Fibroblast of the conjunctiva (primary cell): ENCODE data around the gene CALML6.
A peak's percentile ranks its signal among the peaks of the same experiment; 100 is the strongest.

Source experiments
- DNase-seq: peaks from one replicate; pipeline ENCODE4 v3.0.0-alpha.2; 2010; ENCODE audit warnings: low read depth

Gene CALML6

DNA sequence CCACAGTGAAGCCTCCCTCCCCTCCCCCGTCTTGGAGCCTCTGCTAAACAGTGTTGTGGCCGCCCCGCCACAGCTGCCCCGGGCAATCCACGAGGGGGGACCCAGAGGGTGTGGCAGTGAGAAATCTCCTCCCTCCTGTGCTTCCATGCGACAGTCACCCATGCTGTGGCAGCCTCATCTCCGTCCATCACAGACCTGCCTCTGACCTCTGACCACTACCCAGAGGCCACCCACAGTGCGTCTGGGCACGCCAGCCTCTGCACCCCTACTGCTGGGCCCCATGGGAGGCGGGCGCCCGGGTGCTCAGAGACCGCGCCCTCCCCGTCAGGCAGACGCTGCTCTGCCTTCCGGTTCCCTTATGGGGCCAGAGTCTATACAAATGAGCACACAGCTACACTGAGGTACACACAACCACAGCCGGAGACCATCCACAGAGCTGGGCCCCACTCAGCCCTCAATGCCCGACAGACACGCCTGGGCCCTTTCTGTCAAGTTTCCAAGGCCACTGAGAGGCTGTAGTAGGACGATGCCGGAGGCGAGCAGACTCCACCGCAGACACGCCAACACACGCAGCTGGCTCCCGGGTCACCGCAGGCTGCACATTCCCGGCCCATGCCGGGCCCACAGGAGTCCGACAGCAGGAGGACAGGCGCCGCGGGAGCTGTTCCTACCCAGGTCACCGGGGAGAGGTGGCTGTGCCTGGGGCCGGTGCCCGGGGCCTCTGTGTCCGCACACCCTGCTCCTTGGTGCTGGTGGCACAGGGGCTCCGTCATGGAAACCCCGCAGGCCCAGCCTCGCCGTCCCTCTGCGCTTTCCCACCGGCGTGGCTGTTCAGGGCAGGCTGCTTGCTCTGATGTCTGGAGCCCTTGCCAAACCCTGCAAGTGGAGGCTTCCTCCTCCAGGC lies 27.9 kb downstream of the CALML6 start:
- no peak for DNase-seq

- no peak for DNase-seq
Measured at GRCh38 chr1:1943834-1944570, 28.9 kb downstream of the CALML6 start.

DNA sequence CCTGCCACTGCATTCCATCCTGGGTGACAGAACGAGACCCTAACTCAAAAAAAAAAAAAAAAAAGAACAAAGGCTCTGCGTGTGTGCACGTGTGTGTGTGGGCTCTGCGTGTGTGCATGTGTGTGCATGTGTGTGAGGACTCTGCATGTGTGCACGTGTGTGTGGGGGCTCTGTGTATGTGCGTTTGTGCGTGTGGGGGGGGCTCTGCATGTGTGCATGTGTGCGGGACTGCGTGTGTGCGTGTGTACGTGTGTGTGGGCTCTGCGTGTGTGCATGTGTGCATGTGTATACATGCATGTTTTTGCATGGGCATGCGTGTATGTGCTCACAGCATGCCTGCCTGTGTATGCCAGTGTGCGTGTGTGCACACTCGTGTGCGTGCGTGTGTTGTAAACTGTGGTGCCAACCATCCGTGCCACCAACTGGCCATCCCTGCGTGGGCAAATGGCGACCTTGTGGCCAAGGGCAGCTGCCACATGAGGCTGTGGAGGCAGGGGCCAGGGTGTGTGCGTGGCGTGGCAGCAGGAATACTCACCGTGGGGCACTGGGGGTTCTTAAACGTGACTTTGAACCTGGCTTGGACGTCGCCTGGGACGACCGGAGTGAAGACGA lies 30.8 kb downstream of the CALML6 start:
- no peak for DNase-seq

DNA sequence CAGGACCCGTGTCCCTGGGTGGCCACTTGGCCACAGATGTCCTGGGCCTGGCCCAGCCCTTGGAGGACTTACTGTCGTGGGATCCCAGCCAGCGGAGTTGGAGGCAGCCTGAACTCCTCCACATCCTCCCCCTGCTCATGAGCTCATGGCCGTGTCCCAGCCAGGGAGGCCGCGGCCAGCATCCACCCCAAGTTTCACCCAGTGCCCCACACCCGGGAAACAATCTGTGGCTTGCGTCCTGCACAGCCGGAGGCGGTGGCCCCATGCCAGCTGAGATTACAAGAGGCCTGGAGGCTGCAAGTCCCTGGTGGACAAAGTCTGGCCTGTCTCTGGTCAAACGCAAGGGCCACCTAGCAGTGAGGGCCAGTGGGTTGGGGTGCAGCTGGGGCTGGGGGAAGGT lies 31.5 kb downstream of the CALML6 start:
- no peak for DNase-seq

DNA sequence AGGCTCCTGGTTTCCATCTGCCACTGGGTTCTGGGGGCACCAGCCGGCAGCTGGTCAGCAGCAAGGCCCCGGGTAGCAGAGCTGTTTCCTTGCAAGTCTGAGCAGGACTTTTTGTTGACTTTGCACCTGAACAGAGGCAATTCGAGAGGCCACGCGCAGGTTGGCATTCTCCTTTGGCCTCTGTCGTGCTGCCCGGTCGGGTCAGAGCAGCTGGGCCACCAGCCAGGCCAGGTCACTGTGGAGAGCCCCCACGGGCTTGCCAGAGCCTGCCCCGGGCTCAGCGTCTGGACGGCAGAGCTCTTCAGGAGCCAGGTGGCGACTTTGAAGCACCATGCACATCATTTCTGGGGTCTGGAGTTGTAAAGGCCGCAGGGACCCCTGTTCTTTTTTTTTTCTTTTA lies 32.4 kb downstream of the CALML6 start:
- no peak for DNase-seq

GRCh38 chr1:1948783-1949182 lies 33.7 kb downstream of the CALML6 start:
- no peak for DNase-seq

DNA sequence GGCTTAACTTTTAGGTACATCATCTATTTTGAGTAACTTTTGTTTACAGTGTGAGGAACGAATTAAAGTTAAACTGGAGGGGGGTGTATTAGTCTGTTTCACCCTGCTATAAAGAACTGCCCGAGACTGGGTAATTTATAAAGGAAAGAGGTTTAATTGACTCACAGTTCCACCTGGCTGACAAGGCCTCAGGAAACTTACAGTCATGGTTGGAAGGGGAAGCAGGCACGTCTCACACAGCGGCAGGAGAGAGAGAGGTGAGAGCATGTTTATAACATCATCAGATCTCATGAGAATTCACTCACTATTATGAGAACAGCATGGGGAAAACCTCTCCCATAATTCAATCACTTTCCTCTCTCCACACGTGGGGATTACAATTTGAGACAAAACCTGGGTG lies 35.9 kb downstream of the CALML6 start:
- DNase-seq = no peak

DNA sequence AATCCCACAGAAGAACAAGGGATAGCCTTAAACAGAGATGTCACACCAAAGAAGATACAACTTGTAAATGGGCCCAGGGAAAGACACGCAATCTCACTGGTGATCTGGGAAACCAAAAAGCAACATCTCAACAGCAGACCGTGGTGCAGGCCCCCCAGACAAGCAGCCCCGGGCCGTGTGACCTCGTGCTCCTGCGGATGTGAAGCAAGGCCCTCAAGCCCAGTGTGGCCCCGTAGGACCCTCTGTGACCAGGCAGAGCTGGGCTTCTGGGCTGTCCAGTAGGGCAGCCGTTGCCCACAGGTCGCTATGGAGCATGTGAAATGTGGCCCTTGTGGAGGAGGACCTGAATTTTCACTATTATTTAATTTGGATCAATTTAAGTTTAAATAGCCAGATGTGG lies 39.0 kb downstream of the CALML6 start:
- no peak for DNase-seq

DNA sequence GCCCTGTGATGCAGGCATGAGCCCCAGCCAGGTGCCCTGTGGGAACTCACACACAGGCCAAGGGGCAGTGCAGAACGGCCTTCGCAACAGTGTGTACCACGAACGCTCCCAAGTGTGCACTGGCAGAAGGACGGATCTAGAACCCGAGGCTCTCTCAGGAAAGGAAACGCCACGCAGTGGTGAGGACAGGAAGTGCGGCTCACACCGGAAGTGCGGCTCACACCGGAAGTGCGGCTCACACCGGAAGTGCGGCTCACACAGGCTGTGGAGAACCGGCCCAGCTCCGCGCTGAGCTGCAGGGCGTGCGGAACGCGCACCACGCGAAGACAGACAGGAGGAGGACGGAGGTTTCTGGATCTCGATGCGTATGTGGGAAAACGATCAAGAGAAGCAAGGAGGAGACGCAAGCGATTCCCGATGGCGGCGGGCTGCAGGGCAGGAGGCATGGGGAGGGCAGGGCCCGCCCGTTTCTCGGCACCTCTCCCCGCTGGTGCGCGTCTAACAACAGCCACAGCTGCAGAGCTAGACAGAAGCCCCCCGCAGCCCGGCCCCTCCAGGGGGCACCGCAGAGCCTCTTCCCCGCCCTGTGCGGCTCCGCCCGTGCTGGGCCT lies 39.9 kb downstream of the CALML6 start:
- no peak for DNase-seq

- no peak for DNase-seq
Measured at GRCh38 chr1:1955621-1956094, 40.6 kb downstream of the CALML6 start.

DNA sequence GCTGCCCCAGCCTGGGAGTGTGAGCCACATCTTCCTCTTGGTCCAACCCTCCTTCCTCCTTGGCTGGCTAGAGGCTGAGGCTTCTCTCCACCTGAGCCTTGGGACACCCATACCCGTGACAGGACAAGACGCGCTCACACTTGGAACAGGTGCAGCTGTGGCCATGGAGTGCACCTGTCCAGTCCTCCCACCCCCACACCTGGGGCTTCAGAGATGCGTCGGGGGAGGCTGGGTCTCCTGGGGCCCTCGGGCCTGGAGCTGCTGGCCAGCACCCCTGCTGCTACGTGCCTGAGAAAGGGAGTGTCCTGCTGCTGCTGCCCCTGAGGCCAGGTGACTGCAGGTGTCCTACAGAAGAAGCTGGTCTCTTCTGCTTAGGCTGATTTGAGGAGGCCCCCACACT lies 41.0 kb downstream of the CALML6 start:
- DNase-seq = no peak

DNA sequence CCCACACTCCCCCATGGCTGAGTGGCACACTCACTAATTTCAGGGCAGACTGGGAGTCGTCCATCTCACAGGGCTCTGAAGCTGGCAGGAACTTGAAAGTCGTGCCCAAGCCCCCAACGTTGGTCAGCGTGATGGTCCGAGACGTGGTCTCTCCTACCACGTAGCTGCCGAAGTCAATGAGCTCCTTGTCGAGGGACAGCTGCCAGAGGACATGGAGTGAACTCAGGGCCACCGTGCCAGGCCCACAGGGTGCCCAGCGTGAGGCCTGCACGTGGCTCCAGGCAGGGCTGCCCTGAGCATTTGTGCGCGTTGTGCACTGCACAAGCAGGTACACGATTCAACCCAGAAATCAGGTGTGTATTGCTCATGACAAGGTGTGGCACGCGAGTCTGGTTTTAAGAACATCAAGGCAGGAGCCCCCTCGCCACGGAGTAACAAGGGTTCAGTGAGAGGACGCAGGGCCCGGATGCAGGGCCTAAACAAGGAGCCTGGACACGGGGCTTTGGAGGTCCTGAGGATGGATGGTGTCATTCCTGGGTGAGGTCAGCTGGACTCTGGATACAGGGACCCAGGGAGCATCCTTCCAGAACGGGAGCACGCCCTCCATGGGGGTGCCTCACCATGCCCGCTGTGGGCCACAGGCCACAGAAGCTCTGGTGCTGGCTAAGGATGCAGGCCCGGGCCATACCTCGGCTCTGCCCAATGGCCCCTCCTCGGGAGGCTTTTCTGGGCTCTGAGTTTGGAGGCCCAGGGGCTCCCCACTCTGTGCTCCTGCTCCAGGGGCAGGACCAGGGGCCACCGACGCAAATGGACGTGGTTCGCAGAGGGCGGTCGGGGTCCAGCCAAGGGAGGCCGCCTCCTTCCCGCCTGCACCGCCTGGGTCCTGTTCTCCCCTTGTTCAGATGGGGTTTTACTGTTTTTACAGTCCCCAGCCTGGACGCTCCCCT lies 41.8 kb downstream of the CALML6 start:
- DNase-seq = no peak

DNA sequence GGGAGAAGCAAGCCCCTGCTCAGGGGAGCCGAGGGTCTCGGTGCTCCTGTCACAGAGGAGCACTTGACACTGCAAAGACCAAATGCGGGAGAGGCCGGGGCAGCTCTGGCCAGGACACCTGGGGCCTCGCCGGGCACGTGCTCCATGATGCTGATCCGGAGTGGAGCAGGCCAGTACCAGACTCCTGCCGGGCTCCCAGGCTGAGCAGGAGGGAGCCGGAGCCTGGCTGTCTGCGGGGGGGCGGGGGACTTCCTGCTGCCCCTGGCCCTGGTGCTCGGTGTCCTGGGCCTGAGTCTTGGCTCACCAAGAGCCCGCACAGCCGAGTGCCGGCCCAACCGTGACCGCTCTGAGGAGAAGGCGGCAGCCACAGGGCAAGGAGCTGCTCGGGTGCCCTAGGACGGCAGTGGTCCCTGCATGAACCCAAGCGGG lies 42.5 kb downstream of the CALML6 start:
- DNase-seq = no peak

DNA sequence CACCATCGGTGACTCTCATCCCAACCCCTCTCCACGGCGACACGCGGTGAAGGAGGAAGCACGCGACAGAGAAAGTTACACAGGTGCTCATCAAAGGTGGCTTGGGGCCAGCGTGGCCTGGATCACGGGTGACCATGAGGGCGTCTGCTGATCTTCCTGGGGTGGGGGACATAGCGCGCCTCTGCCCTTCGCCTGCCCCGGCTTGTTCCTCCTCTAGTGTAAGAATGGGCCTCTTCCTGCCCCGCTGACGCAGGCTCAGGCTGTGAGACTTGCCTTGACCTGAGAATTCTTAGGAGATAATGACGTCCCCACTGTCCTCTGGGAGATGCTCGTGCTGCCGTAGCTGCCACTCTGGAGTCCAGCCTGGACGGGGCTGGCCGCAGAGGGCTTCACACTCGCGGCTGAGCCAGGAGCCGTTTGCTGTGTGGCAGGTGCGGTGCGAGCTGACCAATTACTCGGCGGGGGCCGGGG lies 43.0 kb downstream of the CALML6 start:
- no peak for DNase-seq

- no peak for DNase-seq
Measured at GRCh38 chr1:1959459-1959839, 44.4 kb downstream of the CALML6 start.

DNA sequence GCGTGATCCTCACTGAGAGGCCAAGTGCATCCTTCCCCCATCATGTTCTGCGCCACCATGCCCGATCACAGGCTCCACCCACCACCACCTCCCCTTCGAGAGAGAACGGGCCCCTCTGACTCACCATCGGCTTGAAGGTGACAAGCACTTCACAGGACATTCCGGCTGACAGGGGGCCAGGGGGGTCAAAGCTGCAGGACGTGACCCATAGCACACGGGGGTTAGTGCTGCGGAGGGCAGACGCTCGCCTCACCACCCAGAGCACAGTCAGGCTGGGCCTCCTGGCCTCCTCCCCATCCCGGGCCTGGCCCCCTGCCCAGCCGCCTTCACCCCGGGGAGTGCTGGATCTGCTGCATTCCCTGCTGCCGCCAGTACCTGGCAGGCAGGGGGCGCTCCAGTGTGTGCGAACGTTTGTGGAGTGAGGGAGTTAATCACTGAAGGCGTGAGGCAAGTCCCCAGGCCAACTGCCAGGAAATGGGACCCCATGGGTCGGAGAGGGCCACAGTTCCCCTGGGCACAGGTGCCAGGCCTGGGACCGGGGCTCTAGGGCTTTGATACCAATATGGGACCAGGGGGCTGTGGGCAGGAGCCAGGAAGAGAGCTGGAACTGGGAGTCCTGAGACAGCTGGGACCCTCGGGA lies 44.9 kb downstream of the CALML6 start:
- peak; percentile 47 for DNase-seq

GRCh38 chr1:1960480-1961196 lies 45.6 kb downstream of the CALML6 start:
- no peak for DNase-seq

DNA sequence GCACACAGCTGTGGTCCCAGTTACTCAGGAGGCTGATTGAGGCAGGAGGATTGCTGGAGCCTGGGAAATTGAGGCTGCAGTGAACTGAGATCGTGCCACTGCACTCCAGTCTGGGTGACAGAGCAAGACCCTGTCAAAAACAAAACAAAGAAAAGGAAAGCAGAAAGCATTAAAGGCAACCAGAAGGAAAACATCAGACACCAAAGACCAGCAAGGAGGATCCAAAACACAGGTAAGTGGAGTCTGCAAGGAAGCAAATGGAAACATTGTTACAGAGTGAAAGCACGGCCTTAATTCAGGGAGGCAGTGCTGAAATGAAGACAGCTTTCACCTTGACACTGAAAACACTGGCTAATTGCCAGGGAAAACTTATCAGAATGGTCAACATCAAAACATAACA lies 47.7 kb downstream of the CALML6 start:
- DNase-seq = no peak

DNA sequence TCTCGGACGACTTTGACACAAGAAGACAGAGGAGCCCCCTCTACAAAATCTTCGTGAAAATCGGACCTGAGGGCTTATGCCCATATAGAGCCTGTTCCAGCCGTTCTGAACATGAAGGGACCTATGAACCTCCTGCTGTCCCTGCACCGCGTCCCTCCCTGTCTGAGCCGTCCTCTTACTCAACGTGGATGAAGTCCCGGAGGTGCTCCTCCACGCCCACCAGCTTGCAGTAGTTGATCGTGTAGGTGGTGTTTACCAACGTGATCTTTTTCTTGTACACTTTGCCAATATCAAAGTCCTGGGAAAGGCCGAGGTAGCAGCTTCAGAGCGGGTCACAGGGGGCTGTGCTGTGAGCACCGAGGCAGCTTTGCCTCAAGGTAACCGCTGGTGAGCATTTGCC lies 48.5 kb downstream of the CALML6 start:
- DNase-seq = no peak

- DNase-seq = no peak
Measured at GRCh38 chr1:1964811-1965210, 49.8 kb downstream of the CALML6 start.
